A673 (cell line): ENCODE measurements around the gene GPD2. TPM values are rescaled to one million over a fixed set of nuclear protein-coding genes. Genes with fewer than 3 reads are reported as not detected.

ENCODE experiments used
- BruUV-seq: library from RNA; stranded (reverse); fragments of 400-500 nt; replicated peaks from 2 replicates; lab custom pipeline; 2021; lab: Mats Ljungman, UMichigan
- CTCF ChIA-PET: fragments of 300-600 bp; sonication (Branson Sonifier 250); formaldehyde crosslinking; loops from one replicate; lab custom pipeline; 2022; ENCODE audit warnings: antibody characterized with exemption; lab: Charles Lee
- POLR2A ChIA-PET: fragments of 300-600 bp; sonication (Branson Sonifier 250); formaldehyde crosslinking; loops from one replicate; lab custom pipeline; 2022; ENCODE audit warnings: antibody characterized with exemption; ENCODE audit not compliant: low non-redundant PET; lab: Charles Lee
- DNase-seq: peaks from one replicate; pipeline ENCODE4 v3.0.0-alpha.2; 2015; ENCODE audit warnings: low spot score
- H3K27ac ChIP-seq: fragments of 200-600 bp; sonication (generic); 2 replicates; pipeline ENCODE4 v1.5.1; 2016; ENCODE audit warnings: mixed run types, low read depth, mild to moderate bottlenecking, mixed read lengths, antibody characterized with exemption, low read length; ENCODE audit not compliant: poor library complexity, severe bottlenecking
- H3K27me3 ChIP-seq: fragments of 200-600 bp; sonication (generic); replicated peaks from 2 replicates; pipeline ENCODE4 v1.6.1; 2017; ENCODE audit warnings: mixed run types, low read depth, mild to moderate bottlenecking, mixed read lengths, antibody characterized with exemption, low read length; ENCODE audit not compliant: insufficient read depth, poor library complexity
- H3K36me3 ChIP-seq: fragments of 200-600 bp; sonication (generic); 2 replicates; pipeline ENCODE4 v1.6.1; 2016; ENCODE audit warnings: mixed run types, mild to moderate bottlenecking, mixed read lengths, antibody characterized with exemption, low read length; ENCODE audit not compliant: insufficient read depth, poor library complexity, severe bottlenecking
- H3K4me1 ChIP-seq: fragments of 200-600 bp; sonication (generic); 2 replicates; pipeline ENCODE4 v1.6.1; 2017; ENCODE audit warnings: mixed run types, mild to moderate bottlenecking, mixed read lengths, antibody characterized with exemption, low read length; ENCODE audit not compliant: insufficient read depth, poor library complexity, severe bottlenecking
- H3K4me3 ChIP-seq: fragments of 200-600 bp; sonication (generic); 2 replicates; pipeline ENCODE4 v1.5.1; 2016; ENCODE audit warnings: low read depth, mixed run types, mild to moderate bottlenecking, mixed read lengths, low read length; ENCODE audit not compliant: poor library complexity, severe bottlenecking
- H3K9me3 ChIP-seq: fragments of 200-600 bp; sonication (generic); 2 replicates; pipeline ENCODE4 v1.6.1; 2016; ENCODE audit warnings: mixed run types, low read depth, mild to moderate bottlenecking, mixed read lengths, antibody characterized with exemption, low read length; ENCODE audit not compliant: poor library complexity, severe bottlenecking
- CTCF ChIP-seq: fragments of 300-800, 200-600 bp; sonication (generic); conservative IDR thresholded peaks from 2 replicates; pipeline ENCODE4 v1.5.1; 2017; ENCODE audit warnings: low read depth, mild to moderate bottlenecking, antibody characterized with exemption, low read length, moderate library complexity, mixed read lengths
- EZH2 ChIP-seq: fragments of 200-600 bp; sonication (generic); IDR thresholded peaks from 2 replicates; pipeline ENCODE4 v1.6.1; 2017; ENCODE audit warnings: borderline replicate concordance, low read depth, mild to moderate bottlenecking, mixed read lengths, antibody characterized with exemption, low read length; ENCODE audit not compliant: poor library complexity, severe bottlenecking
- intact Hi-C: fragments of 100-400 bp; cut with micrococcal nuclease; formaldehyde crosslinking; loops from one replicate; pipeline ENCODE4 v1.10.0; 2022; ENCODE audit not compliant: unreplicated experiment
- total RNA-seq: library from RNA; stranded (reverse); gene quantifications from 2 replicates; pipeline ENCODE4 v1.2.3, GENCODE V29; 2021

Gene GPD2
- total RNA-seq, 1 experiment from 2014 or later: 39.4 TPM

DNA sequence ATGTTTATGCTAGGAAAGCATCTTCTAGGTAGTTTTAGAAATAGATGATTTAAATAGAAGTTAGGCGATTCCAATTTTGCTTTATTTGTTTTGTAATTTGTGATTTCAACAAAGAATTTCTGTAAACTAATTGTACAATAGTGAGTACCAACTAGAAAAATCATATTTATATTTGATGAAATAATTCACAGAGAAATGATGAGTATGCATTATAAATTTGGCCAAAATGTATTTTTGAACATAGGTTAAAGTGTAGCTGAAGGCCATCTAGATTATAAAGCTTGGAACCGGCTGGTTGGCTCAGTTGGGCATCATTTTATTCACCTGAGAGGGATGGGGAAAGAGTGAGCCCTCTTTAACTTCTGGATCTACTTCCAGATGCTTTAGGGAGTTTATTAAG, 50.4 kb downstream of the GPD2 start:
- no peak for DNase-seq
- intact Hi-C loops: no loop called here
- peaks cover 9% of the 10 kb centered on the region for H3K4me1 ChIP-seq
- no peaks in the 10 kb centered on the region for H3K27me3 ChIP-seq
- H3K36me3 ChIP-seq: no peaks in the 10 kb centered on the region
- no peak overlapping the region for H3K4me3 ChIP-seq
- CTCF ChIA-PET: no interaction called here
- no TSS peak for BruUV-seq
- POLR2A ChIA-PET: interaction anchor here (0.6 kb wide), 1 partner anchor 22 kb away, joined by 10 read pairs; no protein-coding TSS in a partner anchor
- H3K27ac ChIP-seq: no peak overlapping the region
- TF ChIP-seq EZH2 (no peak), CTCF (no peak)
- no peaks in the 10 kb centered on the region for H3K9me3 ChIP-seq

DNA sequence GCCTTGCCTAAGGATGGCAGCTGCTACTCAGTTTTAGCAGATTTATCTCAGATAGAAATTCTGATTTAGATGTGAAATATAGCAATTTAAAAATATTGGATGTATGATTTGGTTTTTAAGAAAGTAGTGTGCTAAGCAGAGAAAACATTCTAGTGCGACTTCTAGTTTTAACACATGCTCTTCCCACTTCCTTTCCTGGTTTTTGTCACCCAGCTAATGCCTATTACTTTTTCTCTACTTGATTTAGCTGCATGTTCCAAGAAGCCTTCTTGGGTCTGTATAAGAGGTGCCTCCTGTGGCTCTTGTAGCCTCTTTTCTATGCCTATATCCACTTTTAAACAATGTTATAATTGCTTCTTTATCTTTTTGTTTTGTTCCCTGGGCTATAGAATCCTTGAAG, 53.0 kb downstream of the GPD2 start:
- no TSS peak for BruUV-seq
- Histone ChIP-seq H3K27me3 (no peaks in the 10 kb centered on the region), H3K27ac (no peak overlapping the region), H3K9me3 (no peaks in the 10 kb centered on the region), H3K36me3 (no peaks in the 10 kb centered on the region), H3K4me1 (peaks cover 9% of the 10 kb centered on the region), H3K4me3 (no peak overlapping the region)
- ChIA-PET CTCF (no interaction called here), POLR2A (no interaction called here)
- intact Hi-C loops: no loop called here
- TF ChIP-seq EZH2 (no peak), CTCF (no peak)
- DNase-seq: no peak

DNA sequence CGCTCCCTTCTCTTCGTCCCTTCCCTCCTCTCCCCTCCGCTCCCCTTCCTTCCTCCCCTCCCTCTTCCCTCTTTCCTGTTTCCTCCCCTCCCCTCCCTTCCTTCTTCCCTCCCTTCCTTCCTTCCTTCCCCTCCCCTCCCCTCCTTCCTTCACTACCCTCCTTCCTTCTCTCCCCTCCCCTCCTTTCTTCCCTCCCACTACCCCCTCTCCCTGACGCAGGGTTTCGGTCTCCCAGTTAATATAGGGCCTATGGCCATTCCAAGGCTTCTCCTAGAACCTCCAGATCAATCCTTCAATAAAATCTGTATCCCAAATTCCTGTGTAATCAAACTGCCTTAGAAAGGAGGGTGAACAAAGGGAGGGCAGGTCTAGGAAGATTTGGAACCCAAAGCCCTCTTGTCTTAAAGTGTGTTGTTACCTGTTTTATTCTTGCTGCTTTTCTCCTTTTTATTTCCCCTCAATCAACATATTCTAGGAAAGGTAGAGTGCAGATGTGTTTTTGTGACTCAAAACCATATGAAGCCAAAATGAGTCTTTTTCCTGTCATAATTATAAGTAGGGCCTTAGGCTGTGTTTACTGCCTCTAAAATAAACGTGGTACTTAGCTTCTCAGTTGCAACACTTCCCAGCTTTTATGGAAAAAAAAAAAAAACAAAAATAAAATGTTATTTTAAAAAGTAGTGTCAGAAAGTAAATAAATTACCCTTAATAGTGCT, 53.7 kb downstream of the GPD2 start:
- Histone ChIP-seq H3K36me3 (no peaks in the 10 kb centered on the region), H3K27ac (no peak overlapping the region), H3K9me3 (no peaks in the 10 kb centered on the region), H3K4me1 (peaks cover 9% of the 10 kb centered on the region), H3K27me3 (no peaks in the 10 kb centered on the region), H3K4me3 (no peak overlapping the region)
- intact Hi-C loops: no loop called here
- ChIA-PET POLR2A (no interaction called here), CTCF (no interaction called here)
- DNase-seq: no peak
- no TSS peak for BruUV-seq
- TF ChIP-seq EZH2: no peak
- no peak for TF ChIP-seq CTCF
